Fibroblast of pulmonary artery (primary cell): ENCODE measurements around the gene ADARB2.

Experiments
- DNase-seq: peaks from one replicate; pipeline ENCODE4 v3.0.0-alpha.2; 2010; ENCODE audit warnings: low read depth
- H3K4me3 ChIP-seq: replicated peaks from 2 replicates; pipeline ENCODE4 v1.5.1; 2011; ENCODE audit warnings: low read depth, mild to moderate bottlenecking, control low read depth, low read length, moderate library complexity
- TF ChIP-seq, protein P1 (sequence below): IDR thresholded peaks from 2 replicates; pipeline ENCODE4 v1.5.1; 2011; ENCODE audit warnings: mild to moderate bottlenecking, control low read depth, low read length, inconsistent platforms; ENCODE audit errors: missing control alignments

Gene ADARB2

DNA sequence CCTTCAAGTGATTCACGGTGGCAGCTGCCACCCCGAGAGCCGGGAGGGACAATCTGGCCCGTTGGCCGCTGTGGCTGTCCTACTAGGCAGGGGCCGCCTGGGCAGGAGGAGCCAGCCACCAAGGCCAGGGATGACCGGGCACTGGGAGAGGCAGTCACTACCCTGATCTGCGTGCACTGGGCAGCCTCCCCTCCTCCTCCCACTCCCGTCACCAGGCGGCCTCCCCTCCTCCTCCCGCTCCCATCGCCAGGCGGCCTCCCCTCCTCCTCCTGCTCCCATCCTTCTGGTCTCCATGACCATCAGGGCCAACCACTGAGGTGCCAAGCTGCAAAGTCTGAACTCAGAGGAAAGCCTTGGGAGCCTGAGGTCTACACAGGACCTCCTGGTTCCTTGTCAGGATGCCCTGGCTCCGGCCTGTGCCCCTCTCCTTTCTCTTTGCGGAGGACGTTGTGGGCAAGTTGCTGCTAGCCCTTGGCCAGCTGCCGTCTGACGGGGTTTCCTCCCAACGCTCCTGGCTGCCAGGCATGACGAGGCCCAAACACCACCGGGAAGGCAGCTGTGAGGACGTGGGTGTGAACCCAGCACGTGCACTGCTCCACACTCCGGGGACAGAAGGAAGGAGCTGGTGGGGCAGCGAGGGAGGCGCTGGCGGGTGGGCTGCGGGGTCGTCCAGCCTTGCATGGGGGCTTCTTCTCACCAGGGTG lies 550.0 kb downstream of the ADARB2 start:
- TF ChIP-seq, protein P1, sequence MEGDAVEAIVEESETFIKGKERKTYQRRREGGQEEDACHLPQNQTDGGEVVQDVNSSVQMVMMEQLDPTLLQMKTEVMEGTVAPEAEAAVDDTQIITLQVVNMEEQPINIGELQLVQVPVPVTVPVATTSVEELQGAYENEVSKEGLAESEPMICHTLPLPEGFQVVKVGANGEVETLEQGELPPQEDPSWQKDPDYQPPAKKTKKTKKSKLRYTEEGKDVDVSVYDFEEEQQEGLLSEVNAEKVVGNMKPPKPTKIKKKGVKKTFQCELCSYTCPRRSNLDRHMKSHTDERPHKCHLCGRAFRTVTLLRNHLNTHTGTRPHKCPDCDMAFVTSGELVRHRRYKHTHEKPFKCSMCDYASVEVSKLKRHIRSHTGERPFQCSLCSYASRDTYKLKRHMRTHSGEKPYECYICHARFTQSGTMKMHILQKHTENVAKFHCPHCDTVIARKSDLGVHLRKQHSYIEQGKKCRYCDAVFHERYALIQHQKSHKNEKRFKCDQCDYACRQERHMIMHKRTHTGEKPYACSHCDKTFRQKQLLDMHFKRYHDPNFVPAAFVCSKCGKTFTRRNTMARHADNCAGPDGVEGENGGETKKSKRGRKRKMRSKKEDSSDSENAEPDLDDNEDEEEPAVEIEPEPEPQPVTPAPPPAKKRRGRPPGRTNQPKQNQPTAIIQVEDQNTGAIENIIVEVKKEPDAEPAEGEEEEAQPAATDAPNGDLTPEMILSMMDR = no peak
- DNase-seq = no peak
- no peak overlapping the region for H3K4me3 ChIP-seq

DNA sequence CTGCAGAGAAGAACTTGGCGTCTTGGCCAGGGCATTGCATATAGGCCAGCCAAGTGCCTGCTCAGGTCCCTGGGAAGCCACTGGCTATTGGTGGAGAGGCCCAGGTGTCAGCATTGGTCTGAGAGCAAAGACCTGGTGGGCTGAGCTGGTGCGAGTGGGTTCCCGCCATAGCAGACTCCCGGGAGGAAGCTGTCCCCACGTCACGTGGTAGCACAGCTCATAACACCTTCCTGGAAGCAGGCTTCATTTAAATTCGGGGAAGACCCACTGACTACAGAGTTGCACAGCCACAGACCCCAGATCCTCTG lies 550.7 kb downstream of the ADARB2 start:
- H3K4me3 ChIP-seq = no peak overlapping the region
- TF ChIP-seq, protein P1 = no peak
- DNase-seq = no peak

DNA sequence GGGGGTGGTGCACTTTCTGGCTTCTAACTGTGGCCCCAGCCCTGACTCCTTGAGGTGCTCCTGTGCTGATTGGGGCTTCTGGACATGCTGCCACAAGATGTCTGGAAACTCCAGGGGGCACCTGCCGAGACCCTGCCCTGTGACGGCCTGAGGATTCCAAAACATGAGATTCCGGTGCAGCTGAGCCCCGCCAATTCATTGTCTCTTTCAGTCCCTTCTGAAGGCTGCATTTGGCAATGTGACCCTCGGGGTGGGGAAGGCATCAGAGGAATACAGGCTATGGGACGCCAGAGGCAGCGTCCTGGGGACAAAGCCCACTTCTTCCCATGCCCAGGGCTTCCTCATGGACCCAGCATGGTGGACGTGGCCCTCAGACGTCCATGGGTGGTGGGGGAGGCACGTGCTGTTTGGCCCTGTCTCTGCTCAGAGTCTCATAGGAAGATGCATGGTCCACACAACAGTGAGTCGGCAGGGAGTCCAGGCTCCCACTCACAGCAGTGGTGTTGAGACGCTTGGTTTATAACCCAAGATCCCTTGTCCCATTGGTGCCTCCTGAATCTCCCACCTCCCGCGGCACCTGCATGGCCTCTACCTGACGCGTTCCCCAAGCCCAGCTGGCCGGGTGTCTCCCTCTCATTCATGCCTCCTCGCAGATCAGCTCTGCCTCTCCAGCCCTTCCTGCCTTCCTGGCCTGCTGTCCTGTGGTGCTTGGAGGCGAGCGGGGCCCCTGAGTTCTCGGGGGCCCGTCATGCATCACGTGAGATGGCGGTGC lies 551.2 kb downstream of the ADARB2 start:
- DNase-seq = no peak
- TF ChIP-seq, protein P1 = no peak
- H3K4me3 ChIP-seq = no peak overlapping the region

DNA sequence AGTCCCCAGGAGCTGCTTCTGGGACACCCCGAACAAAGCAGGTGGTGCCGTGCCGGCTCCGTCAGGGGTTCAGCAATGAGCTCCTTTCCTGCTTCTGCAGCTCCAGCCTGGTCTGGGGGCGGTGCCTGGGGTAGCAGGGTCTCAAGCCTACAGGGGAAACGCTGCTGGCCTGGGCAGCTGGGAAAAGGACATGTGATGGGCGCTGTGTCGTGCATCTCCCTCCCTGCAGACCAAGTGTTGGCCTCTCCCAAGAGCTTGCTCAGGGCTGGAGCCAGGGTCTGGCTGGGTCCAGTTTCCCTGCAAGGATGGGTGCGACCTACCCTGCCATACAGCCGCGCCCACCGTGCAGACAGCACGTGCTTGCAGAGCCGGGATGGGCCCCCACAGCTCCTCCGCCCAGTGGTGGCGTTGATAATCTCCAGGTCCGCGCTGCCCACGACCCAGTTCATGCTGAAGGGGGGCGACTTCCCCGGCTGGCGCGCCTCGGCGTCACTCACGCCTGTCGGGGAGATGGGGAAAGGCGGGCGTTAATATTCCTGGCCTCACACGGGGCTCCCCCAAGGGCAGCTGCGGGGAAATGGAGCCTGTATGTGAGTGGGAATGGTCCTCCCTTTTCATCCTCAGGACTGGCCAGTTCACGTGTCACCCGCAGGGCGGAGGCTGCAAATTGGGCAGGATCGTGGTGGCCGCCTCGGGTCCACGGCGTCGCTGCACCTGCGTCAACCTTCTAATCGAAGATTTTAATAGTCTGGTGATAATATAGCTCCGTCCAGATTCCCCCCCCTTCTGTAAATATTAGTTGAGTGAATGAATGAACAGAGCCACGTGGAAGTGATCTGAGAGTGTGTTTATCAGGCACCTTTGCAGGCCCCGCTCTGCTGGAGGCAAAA lies 552.5 kb downstream of the ADARB2 start:
- no peak for DNase-seq
- TF ChIP-seq, protein P1 = no peak
- H3K4me3 ChIP-seq = no peak overlapping the region

DNA sequence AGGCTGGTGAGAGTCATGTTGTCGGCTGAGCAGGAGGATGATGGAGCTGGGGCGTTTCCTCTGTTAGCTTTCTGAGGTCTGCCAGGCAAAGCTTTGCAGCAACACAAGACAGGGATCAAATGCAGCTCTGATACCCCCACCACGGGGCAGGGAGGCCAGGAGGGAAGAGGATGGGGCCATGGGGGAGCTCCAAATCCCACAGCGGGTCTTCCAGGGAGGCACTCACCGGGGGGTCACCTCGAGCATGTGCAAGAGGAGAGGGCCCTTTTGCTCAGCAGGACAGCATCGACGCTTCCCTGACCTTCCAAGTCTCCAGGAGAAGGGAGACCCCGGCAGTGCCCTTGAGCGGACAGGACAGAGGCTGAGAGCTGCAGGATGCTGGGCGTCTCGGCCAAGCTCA lies 553.6 kb downstream of the ADARB2 start:
- TF ChIP-seq, protein P1 = no peak
- no peak overlapping the region for H3K4me3 ChIP-seq
- DNase-seq = no peak

DNA sequence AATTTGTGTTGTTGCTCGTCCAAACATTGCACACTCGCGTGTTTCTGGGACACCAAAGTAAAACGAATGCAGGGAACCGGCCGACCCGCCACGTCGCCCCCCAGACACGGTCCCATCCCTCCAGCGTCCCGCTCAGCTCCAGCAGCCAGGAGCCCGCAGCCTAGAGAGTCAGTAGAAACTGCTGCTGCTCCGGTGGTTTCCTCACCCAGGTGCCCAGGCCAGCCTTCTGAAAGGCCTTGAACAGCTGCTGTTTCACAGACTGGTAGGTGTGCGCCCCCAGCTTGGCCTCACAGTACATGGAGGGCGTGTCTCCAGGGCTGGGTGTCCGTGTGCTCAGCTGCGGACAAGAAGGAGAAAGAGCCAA lies 554.3 kb downstream of the ADARB2 start:
- H3K4me3 ChIP-seq = no peak overlapping the region
- no peak for DNase-seq
- TF ChIP-seq, protein P1 = no peak
